Natural killer cell treated with Interleukin-12 subunit alpha and Interleukin-12 subunit beta and Interleukin-15 and Interleukin-18, amount 100 ng/mL, for 72 hours (primary cell): ENCODE results near the gene LY6G6D. TPM values are rescaled to one million over a fixed set of nuclear protein-coding genes. Genes with fewer than 3 reads are reported as not detected.

ENCODE experiments used
- ATAC-seq, 2 donors: fragments of 150-1000 bp; cut with Tn5 transposase in 1 of 2; sonication (Bioruptor Pico), chemical (Tn5 transposase) in 1 of 2; 2 replicates each; pipeline ENCODE4 v1.10.0; 2021
- DNase-seq: peaks from one replicate; pipeline ENCODE4 v3.0.0; 2022; ENCODE audit warnings: low spot score
- H3K27ac Mint-ChIP-seq, 2 donors: 1 replicate in 1 of 2; 2 replicates in 1 of 2; pipeline ENCODE4 v1.8.0; 2022; ENCODE audit warnings: mixed read lengths in 2 of 2, mild to moderate bottlenecking in 1 of 2, moderate library complexity in 1 of 2
- H3K27me3 Mint-ChIP-seq, 2 donors: 1 replicate in 1 of 2; 2 replicates in 1 of 2; pipeline ENCODE4 v1.8.0; 2022; ENCODE audit warnings: mixed read lengths in 2 of 2
- H3K36me3 Mint-ChIP-seq: one replicate; pipeline ENCODE4 v1.8.0; 2022; ENCODE audit warnings: mixed read lengths
- H3K4me1 Mint-ChIP-seq, 2 donors: 1 replicate in 1 of 2; 2 replicates in 1 of 2; pipeline ENCODE4 v1.8.0; 2022; ENCODE audit warnings: low read depth in 2 of 2, mixed read lengths in 2 of 2, mild to moderate bottlenecking in 1 of 2
- H3K4me3 Mint-ChIP-seq: one replicate; pipeline ENCODE4 v1.8.0; 2022; ENCODE audit warnings: mixed read lengths
- H3K9me3 Mint-ChIP-seq: 2 replicates; pipeline ENCODE4 v1.8.0; 2022; ENCODE audit warnings: mixed read lengths
- total RNA-seq, 2 donors: library from RNA; stranded (reverse); gene quantifications; one replicate each; pipeline ENCODE4 v1.2.3, GENCODE V29; 2022

The LY6G6D gene
- total RNA-seq, 2 donors from 2014 or later = not detected

GRCh38 chr6:31728767-31729514 lies 13.8 kb downstream of the LY6G6D start, which contains the start of gene DDAH2:
DDAH2 (minus strand) TSS chr6:31729299; CDS start chr6:31729161, 138 bp downstream.
- Mint-ChIP-seq H3K9me3 (no peaks in the 10 kb centered on the region), H3K27ac (peak within 1 kb of the TSS; percentile 51 to 68), H3K27me3 (no peaks in the 10 kb centered on the region), H3K36me3 (peaks cover 24% of the 10 kb centered on the region), H3K4me3 (peak within 1 kb of the TSS; percentile 93), H3K4me1 (peaks cover 64 to 68% of the 10 kb centered on the region in 2 donors)
- ATAC-seq (peak; percentile 39 to 46), DNase-seq (peak; percentile 60)

GRCh38 chr6:31729515-31729978 lies 14.4 kb downstream of the LY6G6D start:
- no peaks in the 10 kb centered on the region for H3K9me3 Mint-ChIP-seq
- ATAC-seq (peak; percentile 74 to 84), DNase-seq (peak; percentile 84)
- H3K27me3 Mint-ChIP-seq = no peaks in the 10 kb centered on the region
- peak overlapping the region; percentile 93 for H3K4me3 Mint-ChIP-seq
- H3K27ac Mint-ChIP-seq = peak overlapping the region; percentile 51 to 68
- H3K36me3 Mint-ChIP-seq = peaks cover 24% of the 10 kb centered on the region
- H3K4me1 Mint-ChIP-seq = peaks cover 66 to 67% of the 10 kb centered on the region in 2 donors

- H3K4me3 Mint-ChIP-seq = peak overlapping the region; percentile 93
- H3K27ac Mint-ChIP-seq = peak overlapping the region; percentile 51 to 68
- H3K27me3 Mint-ChIP-seq = no peaks in the 10 kb centered on the region
- H3K9me3 Mint-ChIP-seq = no peaks in the 10 kb centered on the region
- DNase-seq = peak; percentile 82
- peaks cover 66 to 67% of the 10 kb centered on the region in 2 donors for H3K4me1 Mint-ChIP-seq
- ATAC-seq = peak; percentile 72 to 79
- peaks cover 24% of the 10 kb centered on the region for H3K36me3 Mint-ChIP-seq
Observed at GRCh38 chr6:31729979-31730630, 15.0 kb downstream of the LY6G6D start.

- Mint-ChIP-seq H3K9me3 (no peaks in the 10 kb centered on the region), H3K4me1 (peaks cover 65 to 66% of the 10 kb centered on the region in 2 donors), H3K27ac (peak overlapping the region; percentile 51 to 68), H3K36me3 (peaks cover 30% of the 10 kb centered on the region), H3K4me3 (peak overlapping the region; percentile 93), H3K27me3 (no peaks in the 10 kb centered on the region)
- no peak for DNase-seq
- ATAC-seq = no peak
Observed at GRCh38 chr6:31730631-31731086, 15.5 kb downstream of the LY6G6D start.

GRCh38 chr6:31732029-31732428 lies 16.9 kb downstream of the LY6G6D start:
- Mint-ChIP-seq H3K27ac (peak overlapping the region; percentile 51 to 68), H3K36me3 (peaks cover 27% of the 10 kb centered on the region), H3K4me3 (peak overlapping the region; percentile 93), H3K9me3 (no peaks in the 10 kb centered on the region), H3K27me3 (no peaks in the 10 kb centered on the region), H3K4me1 (peaks cover 57 to 64% of the 10 kb centered on the region in 2 donors)
- DNase-seq = no peak
- no peak for ATAC-seq

- no peak for DNase-seq
- H3K27ac Mint-ChIP-seq = peak overlapping the region; percentile 92
- peak overlapping the region; percentile 96 for H3K4me3 Mint-ChIP-seq
- peaks cover 27% of the 10 kb centered on the region for H3K36me3 Mint-ChIP-seq
- no peaks in the 10 kb centered on the region for H3K9me3 Mint-ChIP-seq
- no peaks in the 10 kb centered on the region for H3K27me3 Mint-ChIP-seq
- ATAC-seq = no peak
- peaks cover 62 to 71% of the 10 kb centered on the region in 2 donors for H3K4me1 Mint-ChIP-seq
Observed at GRCh38 chr6:31733734-31734133, 18.6 kb downstream of the LY6G6D start.

GRCh38 chr6:31734247-31734820 lies 19.2 kb downstream of the LY6G6D start:
- Mint-ChIP-seq H3K36me3 (peaks cover 27% of the 10 kb centered on the region), H3K27me3 (no peaks in the 10 kb centered on the region), H3K4me3 (peak overlapping the region; percentile 96), H3K4me1 (peaks cover 62 to 71% of the 10 kb centered on the region in 2 donors), H3K27ac (peak overlapping the region; percentile 92), H3K9me3 (no peaks in the 10 kb centered on the region)
- DNase-seq = no peak
- no peak for ATAC-seq

GRCh38 chr6:31734821-31735406 lies 19.8 kb downstream of the LY6G6D start:
- Mint-ChIP-seq H3K36me3 (peaks cover 27% of the 10 kb centered on the region), H3K9me3 (no peaks in the 10 kb centered on the region), H3K27me3 (no peaks in the 10 kb centered on the region), H3K27ac (peak overlapping the region; percentile 92), H3K4me3 (peak overlapping the region; percentile 96), H3K4me1 (peaks cover 66 to 74% of the 10 kb centered on the region in 2 donors)
- ATAC-seq = peak; percentile 76 to 79
- peak; percentile 91 for DNase-seq

GRCh38 chr6:31736021-31736767 lies 21.0 kb downstream of the LY6G6D start, which contains the start of gene CLIC1:
CLIC1 (minus strand) TSS chr6:31736530; CDS start chr6:31736300, 230 bp downstream.
- Mint-ChIP-seq H3K4me1 (peaks cover 63 to 73% of the 10 kb centered on the region in 2 donors), H3K27me3 (no peaks in the 10 kb centered on the region), H3K27ac (peak within 1 kb of the TSS; percentile 92), H3K4me3 (peak within 1 kb of the TSS; percentile 96), H3K9me3 (no peaks in the 10 kb centered on the region), H3K36me3 (peaks cover 25% of the 10 kb centered on the region)
- ATAC-seq = peak; percentile 65 to 71
- peak; percentile 89 for DNase-seq

GRCh38 chr6:31736768-31737314 lies 21.7 kb downstream of the LY6G6D start:
- Mint-ChIP-seq H3K9me3 (no peaks in the 10 kb centered on the region), H3K36me3 (peaks cover 19% of the 10 kb centered on the region), H3K27ac (peak overlapping the region; percentile 92), H3K4me3 (peak overlapping the region; percentile 96), H3K27me3 (no peaks in the 10 kb centered on the region), H3K4me1 (peaks cover 61 to 76% of the 10 kb centered on the region in 2 donors)
- DNase-seq = no peak
- ATAC-seq = no peak

GRCh38 chr6:31737315-31737990 lies 22.3 kb downstream of the LY6G6D start:
- peaks cover 56 to 77% of the 10 kb centered on the region in 2 donors for H3K4me1 Mint-ChIP-seq
- H3K27me3 Mint-ChIP-seq = no peaks in the 10 kb centered on the region
- DNase-seq = no peak
- ATAC-seq = no peak
- H3K4me3 Mint-ChIP-seq = peak overlapping the region; percentile 96
- H3K9me3 Mint-ChIP-seq = no peaks in the 10 kb centered on the region
- peaks cover 19% of the 10 kb centered on the region for H3K36me3 Mint-ChIP-seq
- peak overlapping the region; percentile 92 for H3K27ac Mint-ChIP-seq
